ENCODE data around the gene BAZ1A.

DNA sequence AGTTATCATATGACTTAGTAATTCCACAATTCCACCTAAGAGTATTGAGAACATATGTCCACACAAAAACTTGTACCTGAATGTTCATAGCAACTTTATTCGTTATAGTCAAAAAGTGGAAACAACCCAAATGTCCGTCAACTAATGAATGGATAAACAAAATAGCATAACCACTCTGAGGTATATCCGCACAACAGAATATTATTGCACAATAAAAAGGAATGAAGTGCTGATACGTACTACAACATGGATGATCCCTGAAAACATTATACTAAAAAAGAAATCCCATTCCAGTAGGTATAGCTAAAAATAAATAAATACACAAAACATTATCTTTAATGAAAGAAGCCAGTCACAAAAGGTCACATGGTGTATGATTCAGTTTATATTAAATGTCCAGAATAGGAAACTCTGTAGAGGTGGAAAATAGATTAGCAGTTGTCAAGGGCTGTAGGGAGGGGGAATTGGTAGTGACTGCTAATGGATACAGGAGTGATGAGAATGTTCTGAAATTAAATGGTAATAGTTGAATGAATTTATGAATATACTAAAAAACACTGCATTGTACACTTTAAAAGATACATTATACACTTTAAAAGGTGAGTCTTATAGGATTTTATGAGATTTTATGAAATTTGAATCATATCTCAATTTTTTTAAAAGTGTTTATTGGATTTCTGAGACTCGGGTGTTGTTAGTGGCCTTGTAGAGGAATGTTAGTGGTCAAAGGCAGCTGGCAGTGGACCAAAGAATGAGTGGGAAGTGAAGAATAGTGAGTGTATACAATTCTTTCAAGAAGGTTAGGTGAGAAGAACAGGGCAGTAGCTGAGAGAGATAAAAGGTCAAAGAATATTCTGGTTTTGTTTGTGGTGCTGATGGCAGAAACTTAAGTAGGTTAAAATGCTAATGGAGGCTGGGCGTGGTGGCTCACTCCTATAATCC lies 36.3 kb upstream of the BAZ1A start:
- TF ChIP-seq, protein P1, sequence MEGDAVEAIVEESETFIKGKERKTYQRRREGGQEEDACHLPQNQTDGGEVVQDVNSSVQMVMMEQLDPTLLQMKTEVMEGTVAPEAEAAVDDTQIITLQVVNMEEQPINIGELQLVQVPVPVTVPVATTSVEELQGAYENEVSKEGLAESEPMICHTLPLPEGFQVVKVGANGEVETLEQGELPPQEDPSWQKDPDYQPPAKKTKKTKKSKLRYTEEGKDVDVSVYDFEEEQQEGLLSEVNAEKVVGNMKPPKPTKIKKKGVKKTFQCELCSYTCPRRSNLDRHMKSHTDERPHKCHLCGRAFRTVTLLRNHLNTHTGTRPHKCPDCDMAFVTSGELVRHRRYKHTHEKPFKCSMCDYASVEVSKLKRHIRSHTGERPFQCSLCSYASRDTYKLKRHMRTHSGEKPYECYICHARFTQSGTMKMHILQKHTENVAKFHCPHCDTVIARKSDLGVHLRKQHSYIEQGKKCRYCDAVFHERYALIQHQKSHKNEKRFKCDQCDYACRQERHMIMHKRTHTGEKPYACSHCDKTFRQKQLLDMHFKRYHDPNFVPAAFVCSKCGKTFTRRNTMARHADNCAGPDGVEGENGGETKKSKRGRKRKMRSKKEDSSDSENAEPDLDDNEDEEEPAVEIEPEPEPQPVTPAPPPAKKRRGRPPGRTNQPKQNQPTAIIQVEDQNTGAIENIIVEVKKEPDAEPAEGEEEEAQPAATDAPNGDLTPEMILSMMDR (IDR thresholded peaks at IDR 0.05) = no peak
- no peak for TF ChIP-seq EZH2 (IDR thresholded peaks at IDR 0.05; ENCODE audit: borderline replicate concordance, insufficient read depth, low read depth, low read length, poor library complexity, severe bottlenecking)
